Activated naive CD8-positive, alpha-beta T cell treated with anti-CD3 and anti-CD28 coated beads for 36 hours (primary cell): Measurements from ENCODE around the gene KL. TPM values are rescaled to one million over a fixed set of nuclear protein-coding genes. Genes with fewer than 3 reads are reported as not detected.
A peak's percentile ranks its signal among the peaks of the same experiment; 100 is the strongest.

Experiments
- DNase-seq: peaks from one replicate; pipeline ENCODE4 v3.0.0; 2021
- H3K27ac Mint-ChIP-seq: one replicate; pipeline ENCODE4 v1.8.0; 2022; ENCODE audit warnings: mild to moderate bottlenecking, moderate library complexity, mixed read lengths
- H3K27me3 Mint-ChIP-seq: one replicate; pipeline ENCODE4 v1.8.0; 2022; ENCODE audit warnings: mild to moderate bottlenecking, mixed read lengths
- H3K36me3 Mint-ChIP-seq: one replicate; pipeline ENCODE4 v1.8.0; 2021; ENCODE audit warnings: mild to moderate bottlenecking, mixed read lengths
- H3K4me1 Mint-ChIP-seq: one replicate; pipeline ENCODE4 v1.8.0; 2021; ENCODE audit warnings: mixed read lengths
- H3K4me3 Mint-ChIP-seq: one replicate; pipeline ENCODE4 v1.8.0; 2022; ENCODE audit warnings: mild to moderate bottlenecking, moderate library complexity, mixed read lengths
- H3K9me3 Mint-ChIP-seq: one replicate; pipeline ENCODE4 v1.8.0; 2022; ENCODE audit warnings: mixed read lengths
- total RNA-seq, 2 experiments: library from RNA; stranded (reverse); gene quantifications; one replicate each; pipeline ENCODE4 v1.2.3, GENCODE V29; 2021

KL gene
- under 1 TPM; 0.50 to 0.72 TPM for total RNA-seq

- no peaks in the 10 kb centered on the region for H3K9me3 Mint-ChIP-seq
Measured at GRCh38 chr13:33016414-33017322, at the start of gene KL. Gene KL, plus strand, starts transcription at chr13:33016423. Its CDS starts 18 bp downstream, at chr13:33016441.

DNA sequence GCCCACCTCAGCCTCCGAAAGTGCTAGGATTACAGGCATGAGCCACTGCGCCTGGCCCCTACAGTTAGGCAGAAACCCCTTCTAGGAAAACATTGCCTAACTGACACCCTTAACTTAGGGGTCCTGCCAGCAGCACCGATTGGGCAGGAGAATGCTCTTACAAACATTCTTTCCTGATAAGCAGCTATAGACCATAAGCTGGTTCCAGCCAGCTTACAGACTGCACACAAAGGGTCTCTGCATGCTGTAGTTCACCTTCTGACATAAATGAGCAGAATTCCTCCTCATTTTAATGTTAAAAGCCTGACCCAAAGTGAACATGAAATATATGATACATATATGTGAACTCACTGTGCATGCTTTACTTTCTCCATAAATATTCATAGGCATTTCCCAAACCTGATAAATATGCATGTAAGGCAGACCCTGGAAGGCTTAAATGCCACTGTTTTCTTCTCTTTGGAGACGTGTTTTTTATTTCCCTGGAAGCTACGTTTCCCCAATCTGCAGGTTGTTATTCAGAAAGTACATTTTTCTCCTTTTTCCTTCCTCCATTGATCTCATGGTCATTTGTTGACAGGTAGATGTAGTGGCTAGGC, 48.5 kb upstream of the KL start:
- Mint-ChIP-seq H3K9me3 (no peaks in the 10 kb centered on the region), H3K36me3 (no peaks in the 10 kb centered on the region), H3K4me1 (peaks cover 6% of the 10 kb centered on the region), H3K27ac (no peak overlapping the region), H3K27me3 (no peaks in the 10 kb centered on the region), H3K4me3 (no peak overlapping the region)
- DNase-seq: no peak

More at GRCh38 chr13:33016414-33017322, at the start of gene KL:
- H3K27ac Mint-ChIP-seq: peak within 1 kb of the TSS; percentile 22
- peak within 1 kb of the TSS; percentile 70 for H3K4me3 Mint-ChIP-seq
- no peaks in the 10 kb centered on the region for H3K36me3 Mint-ChIP-seq
- peaks cover 77% of the 10 kb centered on the region for H3K27me3 Mint-ChIP-seq
- peaks cover 13% of the 10 kb centered on the region for H3K4me1 Mint-ChIP-seq
- peak; percentile 27 for DNase-seq

DNA sequence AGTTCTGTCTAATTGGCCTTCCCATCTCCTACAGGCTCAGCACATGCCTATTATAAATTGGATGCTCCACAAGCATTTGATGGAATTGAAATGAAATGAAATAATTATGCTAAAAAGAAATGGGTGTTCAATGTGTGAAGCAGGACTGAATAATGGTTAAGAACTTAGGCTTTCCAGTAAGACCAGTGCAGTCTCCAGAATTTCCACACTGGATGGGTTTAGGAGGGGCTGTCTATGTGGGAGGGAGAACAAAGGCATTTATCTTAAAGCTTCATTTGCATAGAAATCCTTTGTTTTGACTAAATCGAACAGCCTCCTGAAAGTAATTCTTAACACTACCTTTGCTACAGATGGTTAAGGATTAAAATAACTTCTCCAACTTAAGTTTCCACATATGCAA, 47.9 kb upstream of the KL start:
- no peaks in the 10 kb centered on the region for H3K36me3 Mint-ChIP-seq
- H3K9me3 Mint-ChIP-seq: no peaks in the 10 kb centered on the region
- no peak overlapping the region for H3K4me3 Mint-ChIP-seq
- DNase-seq: no peak
- H3K27me3 Mint-ChIP-seq: no peaks in the 10 kb centered on the region
- no peak overlapping the region for H3K27ac Mint-ChIP-seq
- peaks cover 6% of the 10 kb centered on the region for H3K4me1 Mint-ChIP-seq

DNA sequence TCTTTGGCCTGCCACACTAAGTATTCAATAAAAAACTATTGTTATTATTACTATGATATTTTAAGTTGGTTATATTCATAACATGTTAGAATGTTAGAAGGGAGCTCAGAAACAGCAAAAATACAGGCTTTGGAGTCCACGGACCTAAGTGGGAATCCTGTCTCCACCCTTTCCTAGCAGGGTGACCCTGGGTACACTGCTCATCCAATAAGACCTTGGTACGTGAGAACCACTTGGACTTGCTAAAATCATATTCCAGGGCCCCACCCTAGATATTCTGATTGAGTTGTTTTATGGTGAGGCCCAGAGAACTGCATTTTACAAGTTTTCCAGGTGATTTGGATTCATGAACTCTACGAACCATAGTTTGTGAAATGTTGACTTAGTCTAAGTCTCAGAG, 47.4 kb upstream of the KL start:
- H3K9me3 Mint-ChIP-seq: no peaks in the 10 kb centered on the region
- H3K27me3 Mint-ChIP-seq: no peaks in the 10 kb centered on the region
- DNase-seq: no peak
- no peaks in the 10 kb centered on the region for H3K36me3 Mint-ChIP-seq
- no peak overlapping the region for H3K27ac Mint-ChIP-seq
- H3K4me3 Mint-ChIP-seq: no peak overlapping the region
- H3K4me1 Mint-ChIP-seq: peaks cover 6% of the 10 kb centered on the region

DNA sequence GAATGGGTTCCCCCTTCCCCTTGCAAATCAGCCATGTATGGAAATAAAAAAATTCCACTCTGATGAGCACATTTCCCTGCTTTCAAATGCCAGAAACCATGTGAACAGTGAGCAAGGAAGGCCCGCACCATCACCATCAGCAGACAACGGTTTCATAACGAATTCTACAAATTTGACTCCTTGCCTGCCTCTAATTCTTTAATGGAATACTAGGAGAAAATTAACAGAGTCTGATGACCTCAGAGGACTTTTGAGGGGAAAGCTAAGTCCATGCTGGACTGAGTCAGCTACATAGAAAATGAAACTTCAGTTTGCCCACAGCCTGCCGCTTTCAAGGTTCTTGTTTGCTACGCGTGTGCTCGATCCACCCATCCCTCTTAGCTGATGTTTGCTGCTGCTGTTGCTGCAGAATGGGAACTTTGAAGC, 46.7 kb upstream of the KL start:
- Mint-ChIP-seq H3K9me3 (no peaks in the 10 kb centered on the region), H3K27me3 (no peaks in the 10 kb centered on the region), H3K36me3 (no peaks in the 10 kb centered on the region), H3K4me1 (peaks cover 6% of the 10 kb centered on the region), H3K27ac (no peak overlapping the region), H3K4me3 (no peak overlapping the region)
- no peak for DNase-seq

DNA sequence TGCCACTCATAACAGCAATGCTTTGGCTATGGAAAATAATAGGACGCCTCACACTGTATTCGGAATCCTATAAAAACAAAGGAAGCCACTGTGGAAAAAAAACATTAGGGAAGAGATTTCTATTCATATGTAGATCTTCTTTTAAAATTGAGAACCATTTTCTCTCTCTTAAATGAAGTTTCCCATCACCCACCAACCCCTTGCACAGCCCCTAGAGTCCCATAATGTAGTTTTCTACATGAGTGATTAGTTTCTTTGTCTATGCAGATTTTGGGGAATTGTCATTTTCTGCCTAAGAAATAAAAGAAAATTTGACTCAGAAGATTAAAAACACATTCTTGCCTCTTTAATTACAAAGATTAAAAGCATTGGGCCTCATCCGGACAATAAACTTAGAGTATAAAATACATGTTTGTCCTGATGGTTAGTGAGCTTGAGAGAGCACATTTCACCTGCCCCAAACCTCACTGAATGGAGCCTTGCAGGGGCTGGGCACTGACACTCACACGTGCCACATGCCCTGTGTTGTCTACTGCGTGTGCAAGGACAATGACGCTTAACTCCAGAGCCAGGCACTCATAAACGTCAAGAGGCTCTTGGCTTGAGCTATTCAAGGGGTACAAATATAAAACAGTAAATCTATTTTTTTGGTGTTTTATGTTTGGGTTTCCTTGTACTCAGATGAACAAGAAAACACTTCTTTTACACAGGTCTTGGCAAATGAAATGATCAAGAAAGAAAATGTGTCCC, 40.0 kb upstream of the KL start:
- no peaks in the 10 kb centered on the region for H3K9me3 Mint-ChIP-seq
- H3K27ac Mint-ChIP-seq: no peak overlapping the region
- no peaks in the 10 kb centered on the region for H3K4me1 Mint-ChIP-seq

GRCh38 chr13:32976912-32977311, 39.3 kb upstream of the KL start:
- no peaks in the 10 kb centered on the region for H3K27me3 Mint-ChIP-seq
- H3K27ac Mint-ChIP-seq: no peak overlapping the region
- H3K4me1 Mint-ChIP-seq: no peaks in the 10 kb centered on the region
- H3K36me3 Mint-ChIP-seq: no peaks in the 10 kb centered on the region
- DNase-seq: no peak
- H3K9me3 Mint-ChIP-seq: no peaks in the 10 kb centered on the region
- no peak overlapping the region for H3K4me3 Mint-ChIP-seq

More for the DNA sequence above, 40.0 kb upstream of the KL start:
- Mint-ChIP-seq H3K27me3 (no peaks in the 10 kb centered on the region), H3K4me3 (no peak overlapping the region), H3K36me3 (no peaks in the 10 kb centered on the region)
- DNase-seq: no peak

- DNase-seq: no peak
- H3K4me3 Mint-ChIP-seq: no peak overlapping the region
- no peak overlapping the region for H3K27ac Mint-ChIP-seq
- no peaks in the 10 kb centered on the region for H3K27me3 Mint-ChIP-seq
- no peaks in the 10 kb centered on the region for H3K4me1 Mint-ChIP-seq
- H3K36me3 Mint-ChIP-seq: no peaks in the 10 kb centered on the region
- H3K9me3 Mint-ChIP-seq: no peaks in the 10 kb centered on the region
Measured at GRCh38 chr13:32977321-32977720, 38.9 kb upstream of the KL start.

- DNase-seq: no peak
- Mint-ChIP-seq H3K9me3 (no peaks in the 10 kb centered on the region), H3K36me3 (no peaks in the 10 kb centered on the region), H3K4me3 (no peak overlapping the region), H3K27me3 (no peaks in the 10 kb centered on the region), H3K27ac (no peak overlapping the region), H3K4me1 (no peaks in the 10 kb centered on the region)
Measured at GRCh38 chr13:32978278-32978677, 37.9 kb upstream of the KL start.

- Mint-ChIP-seq H3K4me3 (no peak overlapping the region), H3K4me1 (no peaks in the 10 kb centered on the region), H3K36me3 (peaks cover 5% of the 10 kb centered on the region), H3K9me3 (no peaks in the 10 kb centered on the region), H3K27ac (no peak overlapping the region), H3K27me3 (peaks cover 4% of the 10 kb centered on the region)
- DNase-seq: no peak
Measured at GRCh38 chr13:32983058-32983457, 33.2 kb upstream of the KL start.

DNA sequence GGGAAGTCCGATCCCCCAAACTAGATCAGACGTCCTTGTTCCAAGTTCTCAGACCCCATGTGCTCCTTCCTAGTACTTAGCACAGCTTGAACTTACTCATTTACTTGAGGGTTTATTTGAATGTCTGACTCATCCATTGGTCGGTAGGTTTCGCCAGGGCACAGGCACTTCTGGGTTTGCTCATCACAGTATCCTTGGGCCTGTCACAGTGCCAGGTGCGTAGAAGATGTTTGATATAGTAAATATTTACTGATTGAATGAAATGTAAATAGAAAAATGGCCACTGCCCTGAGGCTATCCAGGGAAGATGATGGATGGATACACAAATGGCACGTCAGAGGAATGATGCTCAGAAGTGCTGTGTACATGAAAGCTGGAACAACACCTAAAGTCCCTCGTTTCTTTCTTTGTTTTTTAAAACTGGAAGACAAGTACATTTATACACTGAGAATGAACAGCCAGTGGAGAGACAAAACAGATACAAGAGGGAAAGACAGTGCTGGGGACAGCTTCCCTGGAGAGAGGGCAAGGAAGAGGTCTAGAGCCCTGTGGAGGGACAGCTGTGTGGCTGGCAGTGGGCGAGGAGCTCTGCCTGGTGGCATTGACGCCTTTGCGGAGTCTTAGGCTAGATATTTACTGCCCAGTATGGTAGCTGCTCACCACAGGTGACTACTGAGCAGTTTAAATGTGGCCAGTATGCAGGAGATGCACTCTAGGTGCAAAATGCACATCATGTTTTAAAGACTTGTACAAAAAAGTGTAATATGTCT, 31.2 kb upstream of the KL start:
- no peak overlapping the region for H3K4me3 Mint-ChIP-seq
- H3K27ac Mint-ChIP-seq: no peak overlapping the region
- H3K36me3 Mint-ChIP-seq: peaks cover 5% of the 10 kb centered on the region
- DNase-seq: no peak
- no peaks in the 10 kb centered on the region for H3K9me3 Mint-ChIP-seq
- peaks cover 4% of the 10 kb centered on the region for H3K27me3 Mint-ChIP-seq
- H3K4me1 Mint-ChIP-seq: peaks cover 5% of the 10 kb centered on the region

GRCh38 chr13:32986552-32986951, 29.7 kb upstream of the KL start:
- Mint-ChIP-seq H3K36me3 (peaks cover 5% of the 10 kb centered on the region), H3K27ac (no peak overlapping the region), H3K27me3 (peaks cover 4% of the 10 kb centered on the region), H3K4me1 (peaks cover 5% of the 10 kb centered on the region), H3K9me3 (no peaks in the 10 kb centered on the region), H3K4me3 (no peak overlapping the region)
- no peak for DNase-seq

GRCh38 chr13:32987462-32987861, 28.8 kb upstream of the KL start:
- no peak overlapping the region for H3K27ac Mint-ChIP-seq
- peaks cover 5% of the 10 kb centered on the region for H3K4me1 Mint-ChIP-seq
- no peak overlapping the region for H3K4me3 Mint-ChIP-seq
- peaks cover 5% of the 10 kb centered on the region for H3K36me3 Mint-ChIP-seq
- DNase-seq: no peak
- no peaks in the 10 kb centered on the region for H3K9me3 Mint-ChIP-seq
- H3K27me3 Mint-ChIP-seq: peaks cover 4% of the 10 kb centered on the region

- Mint-ChIP-seq H3K27me3 (peaks cover 4% of the 10 kb centered on the region), H3K4me1 (peaks cover 5% of the 10 kb centered on the region), H3K4me3 (no peak overlapping the region), H3K27ac (no peak overlapping the region), H3K36me3 (peaks cover 5% of the 10 kb centered on the region), H3K9me3 (no peaks in the 10 kb centered on the region)
- DNase-seq: no peak
Measured at GRCh38 chr13:32988608-32989289, 27.5 kb upstream of the KL start.
